Measurements from ENCODE around the gene AXDND1.
A peak's percentile ranks its signal among the peaks of the same experiment; 100 is the strongest.

- no peak for TF ChIP-seq CTCF (IDR thresholded peaks at IDR 0.05)
- TF ChIP-seq POLR2A (IDR thresholded peaks at IDR 0.05) = peak in 1 of 4 donors; percentile 1
These were observed 476 bp downstream of the AXDND1 start for GRCh38 chr1:179366093-179366800.
